Vagina (tissue), 2 donors: ENCODE measurements around the gene PCIF1. TPM values are rescaled to one million over a fixed set of nuclear protein-coding genes. Genes with fewer than 3 reads are reported as not detected.
"Not testable (repeated sequence)": the region's sequence is repeated elsewhere in the genome, so short reads cannot be mapped to it uniquely, and the experiment has no call there.

Source experiments
- DNase-seq, 2 donors: peaks; one replicate each; pipeline ENCODE4 v3.0.0-alpha.2; 2017; ENCODE audit errors: extremely low spot score in 2 of 2
- H3K27ac ChIP-seq: fragments of 200-600 bp; sonication (generic); one replicate; pipeline ENCODE4 v1.5.1; 2019
- H3K27me3 ChIP-seq: fragments of 200-600 bp; sonication (generic); one replicate; pipeline ENCODE4 v1.5.1; 2019
- H3K36me3 ChIP-seq, 2 donors: fragments of 200-600 bp; sonication (generic); one replicate each; pipeline ENCODE4 v1.5.1; 2017 to 2019
- H3K4me1 ChIP-seq: fragments of 200-600 bp; sonication (generic); one replicate; pipeline ENCODE4 v1.5.1; 2019
- H3K4me3 ChIP-seq, 2 donors: fragments of 200-600 bp; sonication (generic); 1 replicate in 1 of 2; 2 replicates in 1 of 2; pipeline ENCODE4 v1.5.1; 2016 to 2019
- H3K9me3 ChIP-seq: fragments of 200-600 bp; sonication (generic); one replicate; pipeline ENCODE4 v1.5.1; 2019
- CTCF ChIP-seq, 3 experiments: fragments of 450-650 bp in 2 of 3; fragments of 200-600 bp in 1 of 3; sonication (generic) in 1 of 3; IDR thresholded peaks; one replicate each; pipeline ENCODE4 v1.5.1; 2017 to 2019; ENCODE audit warnings: antibody characterized with exemption in 3 of 3, mild to moderate bottlenecking in 2 of 3, moderate library complexity in 2 of 3
- POLR2A ChIP-seq, 2 donors: fragments of 450-650 bp; IDR thresholded peaks; one replicate each; pipeline ENCODE4 v1.6.1; 2017; ENCODE audit warnings: antibody characterized with exemption in 2 of 2, mild to moderate bottlenecking in 2 of 2, moderate library complexity in 2 of 2
- POLR2AphosphoS5 ChIP-seq, 2 donors: sonication (generic); formaldehyde crosslinking; IDR thresholded peaks; one replicate each; pipeline ENCODE4 v1.9.0; 2017; ENCODE audit warnings: antibody characterized with exemption in 2 of 2, mild to moderate bottlenecking in 2 of 2, low read depth in 1 of 2; ENCODE audit not compliant: insufficient read depth in 1 of 2
- intact Hi-C: fragments of 100-400 bp; cut with DNase I; formaldehyde crosslinking; loops from one replicate; pipeline ENCODE4 v1.15.1; 2023
- total RNA-seq: library from RNA; depleted of rRNA; stranded (reverse); fragments of >200 nt; gene quantifications from one replicate; pipeline ENCODE4 v1.2.3, GENCODE V29; 2016

Gene PCIF1
- total RNA-seq, 1 donor from 2014 or later: 36.6 TPM

GRCh38 chr20:45898285-45898684 is 36.2 kb upstream of the PCIF1 start:
- Histone ChIP-seq H3K27ac (no peak overlapping the region), H3K4me3 (no peak overlapping the region), H3K4me1 (peaks cover under 1% of the 10 kb centered on the region), H3K9me3 (no peaks in the 10 kb centered on the region), H3K36me3 (peaks cover 0 to 51% of the 10 kb centered on the region in 2 donors), H3K27me3 (no peaks in the 10 kb centered on the region)
- no peak for DNase-seq
- intact Hi-C loops: no loop called here
- TF ChIP-seq POLR2A (IDR thresholded peaks at IDR 0.05) (no peak), CTCF (IDR thresholded peaks at IDR 0.05) (no peak), POLR2AphosphoS5 (IDR thresholded peaks at IDR 0.05; ENCODE audit: insufficient read depth in 1 of 2, low read depth in 1 of 2) (no peak)

- intact Hi-C loops: no loop called here
- Histone ChIP-seq H3K36me3 (peaks cover 0 to 43% of the 10 kb centered on the region in 2 donors), H3K4me1 (no peaks in the 10 kb centered on the region), H3K4me3 (no peak overlapping the region), H3K9me3 (no peaks in the 10 kb centered on the region), H3K27me3 (no peaks in the 10 kb centered on the region), H3K27ac (no peak overlapping the region)
- TF ChIP-seq POLR2A (IDR thresholded peaks at IDR 0.05) (no peak), POLR2AphosphoS5 (IDR thresholded peaks at IDR 0.05; ENCODE audit: insufficient read depth in 1 of 2, low read depth in 1 of 2) (no peak), CTCF (IDR thresholded peaks at IDR 0.05) (no peak)
- no peak for DNase-seq
Measured at GRCh38 chr20:45899046-45899835, 35.2 kb upstream of the PCIF1 start.

GRCh38 chr20:45901332-45901731 is 33.2 kb upstream of the PCIF1 start:
- H3K4me1 ChIP-seq, H3K27ac ChIP-seq, H3K27me3 ChIP-seq, H3K4me3 ChIP-seq, H3K9me3 ChIP-seq, DNase-seq, intact Hi-C loops: not testable (repeated sequence)
- peaks cover 0 to 28% of the 10 kb centered on the region in 2 donors for H3K36me3 ChIP-seq

- no peak for TF ChIP-seq POLR2A (IDR thresholded peaks at IDR 0.05)
- no peak for DNase-seq
- Histone ChIP-seq H3K4me1 (no peaks in the 10 kb centered on the region), H3K27ac (no peak overlapping the region), H3K9me3 (no peaks in the 10 kb centered on the region), H3K4me3 (no peak overlapping the region), H3K36me3 (peaks cover 0 to 21% of the 10 kb centered on the region in 2 donors), H3K27me3 (no peaks in the 10 kb centered on the region)
- intact Hi-C loops: no loop called here
Measured at GRCh38 chr20:45902199-45902701, 32.2 kb upstream of the PCIF1 start.

- H3K36me3 ChIP-seq: peaks cover 0 to 12% of the 10 kb centered on the region in 2 donors
- no peaks in the 10 kb centered on the region for H3K27me3 ChIP-seq
- H3K4me3 ChIP-seq: no peak overlapping the region
- no peaks in the 10 kb centered on the region for H3K9me3 ChIP-seq
- peaks cover 5% of the 10 kb centered on the region for H3K4me1 ChIP-seq
- H3K27ac ChIP-seq: no peak overlapping the region
- intact Hi-C loops: no loop called here
- TF ChIP-seq CTCF (IDR thresholded peaks at IDR 0.05) (no peak), POLR2A (IDR thresholded peaks at IDR 0.05) (no peak), POLR2AphosphoS5 (IDR thresholded peaks at IDR 0.05; ENCODE audit: insufficient read depth in 1 of 2, low read depth in 1 of 2) (no peak)
- DNase-seq: no peak
Measured at GRCh38 chr20:45904583-45905504, 29.6 kb upstream of the PCIF1 start.
